Mesenchymal stem cell (in vitro differentiated cells and primary cell): ENCODE measurements around the gene GOT2.

Experiments used
- DNase-seq: peaks from one replicate; pipeline ENCODE4 v3.0.0-alpha.2; 2013
- H2AFZ ChIP-seq: one replicate; pipeline ENCODE4 v1.6.1; 2013; ENCODE audit warnings: low read depth, mild to moderate bottlenecking, control low read depth, inconsistent platforms, low read length, moderate library complexity
- H2AK5ac ChIP-seq: 2 replicates; pipeline ENCODE4 v1.6.1; 2013; ENCODE audit warnings: low read length, moderate library complexity, mild to moderate bottlenecking, inconsistent platforms; ENCODE audit not compliant: severe bottlenecking
- H2BK120ac ChIP-seq: one replicate; pipeline ENCODE4 v1.6.1; 2013; ENCODE audit warnings: low read depth, mild to moderate bottlenecking, inconsistent platforms, low read length, moderate library complexity
- H2BK12ac ChIP-seq, 2 experiments: one replicate each; pipeline ENCODE4 v1.6.1; 2013; ENCODE audit warnings: inconsistent platforms in 2 of 2, low read length in 2 of 2, mild to moderate bottlenecking in 2 of 2, moderate library complexity in 2 of 2, control low read depth in 1 of 2
- H2BK15ac ChIP-seq: one replicate; pipeline ENCODE4 v1.6.1; 2013; ENCODE audit warnings: mild to moderate bottlenecking, low read depth, inconsistent platforms; ENCODE audit not compliant: poor library complexity, severe bottlenecking
- H2BK5ac ChIP-seq: 2 replicates; pipeline ENCODE4 v1.6.1; 2013; ENCODE audit warnings: low read depth, mild to moderate bottlenecking, low read length, control low read depth, inconsistent platforms; ENCODE audit not compliant: poor library complexity, severe bottlenecking
- H3K14ac ChIP-seq, 2 experiments: one replicate each; pipeline ENCODE4 v1.6.1; 2013; ENCODE audit warnings: inconsistent platforms in 2 of 2, low read length in 2 of 2, control low read depth in 1 of 2, mild to moderate bottlenecking in 1 of 2, moderate library complexity in 1 of 2
- H3K18ac ChIP-seq, 2 experiments: one replicate each; pipeline ENCODE4 v1.6.1; 2013; ENCODE audit warnings: inconsistent platforms in 2 of 2, low read length in 2 of 2, control low read depth in 1 of 2, low read depth in 1 of 2, mild to moderate bottlenecking in 1 of 2
- H3K23ac ChIP-seq, 2 experiments: one replicate each; pipeline ENCODE4 v1.6.1; 2013; ENCODE audit warnings: inconsistent platforms in 2 of 2, low read length in 2 of 2, mild to moderate bottlenecking in 2 of 2, moderate library complexity in 2 of 2, control low read depth in 1 of 2
- H3K27ac ChIP-seq: 2 replicates; pipeline ENCODE4 v1.5.1; 2013; ENCODE audit warnings: mild to moderate bottlenecking, moderate library complexity, low read length, control low read depth, inconsistent platforms; ENCODE audit not compliant: poor library complexity, severe bottlenecking
- H3K27me3 ChIP-seq, 2 experiments: 2 replicates each; pipeline versions ENCODE4 v1.6.1 to v1.7.0; 2013; ENCODE audit warnings: low read length in 2 of 2, mild to moderate bottlenecking in 2 of 2, moderate library complexity in 2 of 2, control low read depth in 1 of 2, inconsistent platforms in 1 of 2; ENCODE audit not compliant: control insufficient read depth in 1 of 2, insufficient read depth in 1 of 2
- H3K36me3 ChIP-seq, 2 experiments: 2 replicates each; pipeline versions ENCODE4 v1.6.1 to v1.7.0; 2013; ENCODE audit warnings: low read length in 2 of 2, control low read depth in 1 of 2, inconsistent platforms in 1 of 2, low read depth in 1 of 2, mild to moderate bottlenecking in 1 of 2; ENCODE audit not compliant: insufficient read depth in 2 of 2, control insufficient read depth in 1 of 2
- H3K4ac ChIP-seq, 2 experiments: one replicate each; pipeline ENCODE4 v1.6.1; 2013; ENCODE audit warnings: inconsistent platforms in 2 of 2, low read length in 2 of 2, mild to moderate bottlenecking in 2 of 2, moderate library complexity in 2 of 2, control low read depth in 1 of 2, low read depth in 1 of 2
- H3K4me1 ChIP-seq: 2 replicates; pipeline ENCODE4 v1.6.1; 2013; ENCODE audit warnings: low read depth, low read length, control low read depth; ENCODE audit not compliant: control insufficient read depth, insufficient read depth
- H3K4me2 ChIP-seq: 2 replicates; pipeline ENCODE4 v1.6.1; 2013; ENCODE audit warnings: low read length, mild to moderate bottlenecking, inconsistent platforms; ENCODE audit not compliant: poor library complexity, severe bottlenecking
- H3K4me3 ChIP-seq, 2 experiments: 2 replicates each; pipeline versions ENCODE4 v1.5.1 to v1.7.0; 2013; ENCODE audit warnings: low read length in 2 of 2, mild to moderate bottlenecking in 2 of 2, control low read depth in 1 of 2, low read depth in 1 of 2; ENCODE audit not compliant: insufficient read depth in 1 of 2
- H3K79me1 ChIP-seq: replicated peaks from 2 replicates; pipeline ENCODE4 v1.6.1; 2013; ENCODE audit warnings: mild to moderate bottlenecking, control low read depth, low read length, inconsistent platforms; ENCODE audit not compliant: poor library complexity, severe bottlenecking
- H3K9ac ChIP-seq: 2 replicates; pipeline ENCODE4 v1.7.0; 2013; ENCODE audit warnings: mild to moderate bottlenecking, low read length, moderate library complexity
- H3K9me3 ChIP-seq: 2 replicates; pipeline ENCODE4 v1.7.0; 2013; ENCODE audit warnings: mild to moderate bottlenecking, low read length; ENCODE audit not compliant: control insufficient read depth
- H4K8ac ChIP-seq: one replicate; pipeline ENCODE4 v1.6.1; 2013; ENCODE audit warnings: inconsistent platforms, mild to moderate bottlenecking, low read length, moderate library complexity
- H4K91ac ChIP-seq: one replicate; pipeline ENCODE4 v1.6.1; 2013; ENCODE audit warnings: mild to moderate bottlenecking, low read length, inconsistent platforms
- WGBS: methylation state at CpG from one replicate; pipeline ENCODE4 v1.1.7; 2013; ENCODE audit warnings: mixed read lengths; 5-methylcytosine and 5-hydroxymethylcytosine counted together

GOT2 gene

GRCh38 chr16:58767581-58767980 lies 33.5 kb upstream of the GOT2 start:
- Histone ChIP-seq H3K18ac (no peak overlapping the region), H2BK15ac (no peak overlapping the region), H3K14ac (no peak overlapping the region), H3K23ac (no peak overlapping the region), H4K91ac (no peak overlapping the region), H2AK5ac (no peak overlapping the region), H3K4me1 (no peaks in the 10 kb centered on the region), H3K27me3 (peaks cover 0 to 4% of the 10 kb centered on the region in 2 experiments), H3K27ac (no peak overlapping the region), H2AFZ (no peak overlapping the region), H3K4me3 (no peak overlapping the region), H3K9me3 (no peaks in the 10 kb centered on the region), H3K4me2 (no peak overlapping the region), H3K9ac (no peak overlapping the region), H3K4ac (no peak overlapping the region), H3K79me1 (no peaks in the 10 kb centered on the region), H3K36me3 (no peaks in the 10 kb centered on the region), H4K8ac (no peak overlapping the region), H2BK5ac (no peak overlapping the region), H2BK120ac (no peak overlapping the region), H2BK12ac (no peak overlapping the region)
- WGBS, result 64% methylated on average over 1 of the region's 2 CpGs
- DNase-seq, result no peak

GRCh38 chr16:58756650-58757332 lies 22.7 kb upstream of the GOT2 start:
- 79% methylated on average over 5 of the region's 7 CpGs for WGBS
- no peaks in the 10 kb centered on the region for H3K4me1 ChIP-seq

GRCh38 chr16:58755989-58756649 lies 22.0 kb upstream of the GOT2 start:
- no peak overlapping the region for H3K23ac ChIP-seq
- peak; percentile 65 for DNase-seq
- H2BK15ac ChIP-seq, result no peak overlapping the region
- peaks cover 23 to 24% of the 10 kb centered on the region in 2 experiments for H3K27me3 ChIP-seq
- H3K18ac ChIP-seq, result no peak overlapping the region
- no peak overlapping the region for H3K4me3 ChIP-seq
- no peak overlapping the region for H3K4me2 ChIP-seq
- H3K27ac ChIP-seq, result no peak overlapping the region
- no peak overlapping the region for H2AFZ ChIP-seq
- H3K4me1 ChIP-seq, result no peaks in the 10 kb centered on the region
- no peak overlapping the region for H2BK120ac ChIP-seq
- H3K9me3 ChIP-seq, result no peaks in the 10 kb centered on the region
- H3K14ac ChIP-seq, result no peak overlapping the region
- no peak overlapping the region for H3K9ac ChIP-seq
- H3K36me3 ChIP-seq, result no peaks in the 10 kb centered on the region
- no peak overlapping the region for H2BK5ac ChIP-seq
- H2AK5ac ChIP-seq, result no peak overlapping the region
- no peak overlapping the region for H3K4ac ChIP-seq
- no peak overlapping the region for H4K8ac ChIP-seq
- H4K91ac ChIP-seq, result no peak overlapping the region
- no peak overlapping the region for H2BK12ac ChIP-seq
- H3K79me1 ChIP-seq, result no peaks in the 10 kb centered on the region
- 37% methylated on average over 16 of the region's 17 CpGs for WGBS

More at GRCh38 chr16:58756650-58757332, 22.7 kb upstream of the GOT2 start:
- no peak overlapping the region for H3K4me2 ChIP-seq
- no peak overlapping the region for H3K23ac ChIP-seq
- H3K36me3 ChIP-seq, result no peaks in the 10 kb centered on the region
- no peak overlapping the region for H4K8ac ChIP-seq
- H2BK15ac ChIP-seq, result no peak overlapping the region
- H2BK120ac ChIP-seq, result no peak overlapping the region
- no peak for DNase-seq
- H3K79me1 ChIP-seq, result no peaks in the 10 kb centered on the region
- H3K9ac ChIP-seq, result no peak overlapping the region
- no peak overlapping the region for H3K18ac ChIP-seq
- no peak overlapping the region for H3K14ac ChIP-seq
- H3K4ac ChIP-seq, result no peak overlapping the region
- no peak overlapping the region for H3K27ac ChIP-seq
- no peak overlapping the region for H2BK5ac ChIP-seq
- no peak overlapping the region for H4K91ac ChIP-seq
- H2AK5ac ChIP-seq, result no peak overlapping the region
- H2BK12ac ChIP-seq, result no peak overlapping the region
- no peaks in the 10 kb centered on the region for H3K9me3 ChIP-seq
- no peak overlapping the region for H3K4me3 ChIP-seq
- H2AFZ ChIP-seq, result no peak overlapping the region
- peaks cover 23 to 24% of the 10 kb centered on the region in 2 experiments for H3K27me3 ChIP-seq

GRCh38 chr16:58753711-58754134 lies 19.6 kb upstream of the GOT2 start:
- Histone ChIP-seq H3K27me3 (peaks cover 23 to 24% of the 10 kb centered on the region in 2 experiments), H3K4me3 (no peak overlapping the region), H3K23ac (no peak overlapping the region), H2BK12ac (no peak overlapping the region), H3K79me1 (no peaks in the 10 kb centered on the region), H2BK120ac (no peak overlapping the region), H3K27ac (no peak overlapping the region), H3K4me1 (no peaks in the 10 kb centered on the region), H2BK15ac (no peak overlapping the region), H3K4ac (no peak overlapping the region), H3K18ac (no peak overlapping the region), H2AFZ (no peak overlapping the region), H3K9ac (no peak overlapping the region), H4K91ac (no peak overlapping the region), H3K36me3 (no peaks in the 10 kb centered on the region), H3K9me3 (no peaks in the 10 kb centered on the region), H2AK5ac (no peak overlapping the region), H4K8ac (no peak overlapping the region), H3K14ac (no peak overlapping the region), H2BK5ac (no peak overlapping the region), H3K4me2 (no peak overlapping the region)
- DNase-seq, result no peak
- 55% methylated on average over 9 of the region's 9 CpGs for WGBS
